ENCODE results near the gene SBNO2. TPM values are rescaled to one million over a fixed set of nuclear protein-coding genes. Genes with fewer than 3 reads are reported as not detected.
A peak's percentile ranks its signal among the peaks of the same experiment; 100 is the strongest.

Gene SBNO2
- total RNA-seq, 1 experiment from 2014 or later = 123 TPM

DNA sequence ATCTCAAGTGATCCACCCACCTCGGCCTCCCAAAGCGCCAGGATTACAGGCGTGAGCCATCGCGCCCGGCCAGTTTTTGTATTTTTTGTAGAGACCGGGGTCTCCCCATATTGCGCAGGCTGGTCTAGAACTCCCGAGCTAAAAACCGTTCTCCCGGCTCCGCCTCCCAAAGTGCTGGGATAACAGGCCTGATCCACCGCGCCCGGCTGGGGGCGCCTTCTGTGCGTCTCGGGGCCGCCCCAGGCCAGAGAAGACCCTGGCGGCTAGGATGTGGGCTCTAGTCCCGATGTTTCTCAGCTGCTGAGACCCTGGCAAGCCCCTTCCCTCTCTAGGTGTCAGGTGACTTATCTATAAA lies 103.5 kb downstream of the SBNO2 start:
- intact Hi-C loops (cut with micrococcal nuclease) = no loop called here
- no peak overlapping the region for H3K4me3 Mint-ChIP-seq (ENCODE audit: unreplicated experiment)
- ChIA-PET POLR2A (interaction anchor here (0.5 kb wide), 1 partner anchor 1022 kb away, joined by 3 read pairs; no protein-coding TSS in a partner anchor), CTCF (interaction anchor here (0.6 kb wide), 1 partner anchor 13 kb away, joined by 3 read pairs; no protein-coding TSS in a partner anchor)
- no peak overlapping the region for H3K27ac Mint-ChIP-seq (ENCODE audit: low read depth, unreplicated experiment)
- TF ChIP-seq, protein P1, sequence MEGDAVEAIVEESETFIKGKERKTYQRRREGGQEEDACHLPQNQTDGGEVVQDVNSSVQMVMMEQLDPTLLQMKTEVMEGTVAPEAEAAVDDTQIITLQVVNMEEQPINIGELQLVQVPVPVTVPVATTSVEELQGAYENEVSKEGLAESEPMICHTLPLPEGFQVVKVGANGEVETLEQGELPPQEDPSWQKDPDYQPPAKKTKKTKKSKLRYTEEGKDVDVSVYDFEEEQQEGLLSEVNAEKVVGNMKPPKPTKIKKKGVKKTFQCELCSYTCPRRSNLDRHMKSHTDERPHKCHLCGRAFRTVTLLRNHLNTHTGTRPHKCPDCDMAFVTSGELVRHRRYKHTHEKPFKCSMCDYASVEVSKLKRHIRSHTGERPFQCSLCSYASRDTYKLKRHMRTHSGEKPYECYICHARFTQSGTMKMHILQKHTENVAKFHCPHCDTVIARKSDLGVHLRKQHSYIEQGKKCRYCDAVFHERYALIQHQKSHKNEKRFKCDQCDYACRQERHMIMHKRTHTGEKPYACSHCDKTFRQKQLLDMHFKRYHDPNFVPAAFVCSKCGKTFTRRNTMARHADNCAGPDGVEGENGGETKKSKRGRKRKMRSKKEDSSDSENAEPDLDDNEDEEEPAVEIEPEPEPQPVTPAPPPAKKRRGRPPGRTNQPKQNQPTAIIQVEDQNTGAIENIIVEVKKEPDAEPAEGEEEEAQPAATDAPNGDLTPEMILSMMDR (IDR thresholded peaks at IDR 0.05; ENCODE audit: unreplicated experiment) = no peak
- peaks cover 16% of the 10 kb centered on the region for H3K4me1 Mint-ChIP-seq (ENCODE audit: insufficient read depth, unreplicated experiment)
- no peak for DNase-seq (ENCODE audit: unreplicated experiment)
- peaks cover 6% of the 10 kb centered on the region for H3K36me3 Mint-ChIP-seq (ENCODE audit: insufficient read depth, unreplicated experiment)
- BruUV-seq (replicated peaks) = no TSS peak
- H3K9me3 Mint-ChIP-seq (ENCODE audit: unreplicated experiment) = no peaks in the 10 kb centered on the region
- H3K27me3 Mint-ChIP-seq (ENCODE audit: insufficient read depth, unreplicated experiment) = no peaks in the 10 kb centered on the region

DNA sequence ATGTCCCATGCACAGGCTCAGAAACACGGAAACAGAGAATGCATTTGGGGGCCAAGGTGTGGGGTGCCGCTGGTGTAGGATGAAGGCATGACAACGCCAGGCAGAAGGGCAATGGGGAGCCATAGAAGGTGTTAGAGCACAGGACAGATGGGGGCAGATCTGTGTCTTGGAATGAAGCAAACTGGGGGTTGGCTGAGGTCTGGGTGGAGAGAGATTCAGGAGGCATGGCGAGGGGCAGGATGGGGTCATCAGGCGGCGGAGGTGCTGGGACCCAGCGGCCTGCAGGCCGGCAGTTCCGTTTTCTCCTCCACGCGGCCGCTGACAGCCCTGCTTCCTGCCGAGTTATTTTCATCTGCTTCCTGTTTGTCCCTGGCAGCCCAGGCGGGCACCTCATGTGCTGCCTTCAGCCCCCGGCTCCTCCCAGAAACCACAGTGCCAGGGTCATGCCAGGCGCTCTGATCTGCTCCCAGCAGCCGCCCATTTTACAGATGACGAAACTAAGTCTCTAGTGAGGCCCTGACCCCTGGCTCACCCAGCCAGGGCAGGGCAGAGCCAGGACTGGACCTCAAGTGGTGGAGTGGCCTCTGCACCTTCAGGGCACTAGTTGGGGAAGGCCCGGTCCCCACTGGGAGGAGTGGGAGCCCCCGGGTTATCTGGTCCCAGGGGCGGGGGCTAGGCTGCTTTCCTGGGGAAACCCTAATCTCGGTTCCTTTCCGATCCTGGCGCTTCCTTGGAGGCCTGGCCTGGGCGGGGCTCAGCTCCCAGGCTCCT lies 104.9 kb downstream of the SBNO2 start:
- BruUV-seq (replicated peaks) = no TSS peak
- ChIA-PET CTCF (no interaction called here), POLR2A (no interaction called here)

DNA sequence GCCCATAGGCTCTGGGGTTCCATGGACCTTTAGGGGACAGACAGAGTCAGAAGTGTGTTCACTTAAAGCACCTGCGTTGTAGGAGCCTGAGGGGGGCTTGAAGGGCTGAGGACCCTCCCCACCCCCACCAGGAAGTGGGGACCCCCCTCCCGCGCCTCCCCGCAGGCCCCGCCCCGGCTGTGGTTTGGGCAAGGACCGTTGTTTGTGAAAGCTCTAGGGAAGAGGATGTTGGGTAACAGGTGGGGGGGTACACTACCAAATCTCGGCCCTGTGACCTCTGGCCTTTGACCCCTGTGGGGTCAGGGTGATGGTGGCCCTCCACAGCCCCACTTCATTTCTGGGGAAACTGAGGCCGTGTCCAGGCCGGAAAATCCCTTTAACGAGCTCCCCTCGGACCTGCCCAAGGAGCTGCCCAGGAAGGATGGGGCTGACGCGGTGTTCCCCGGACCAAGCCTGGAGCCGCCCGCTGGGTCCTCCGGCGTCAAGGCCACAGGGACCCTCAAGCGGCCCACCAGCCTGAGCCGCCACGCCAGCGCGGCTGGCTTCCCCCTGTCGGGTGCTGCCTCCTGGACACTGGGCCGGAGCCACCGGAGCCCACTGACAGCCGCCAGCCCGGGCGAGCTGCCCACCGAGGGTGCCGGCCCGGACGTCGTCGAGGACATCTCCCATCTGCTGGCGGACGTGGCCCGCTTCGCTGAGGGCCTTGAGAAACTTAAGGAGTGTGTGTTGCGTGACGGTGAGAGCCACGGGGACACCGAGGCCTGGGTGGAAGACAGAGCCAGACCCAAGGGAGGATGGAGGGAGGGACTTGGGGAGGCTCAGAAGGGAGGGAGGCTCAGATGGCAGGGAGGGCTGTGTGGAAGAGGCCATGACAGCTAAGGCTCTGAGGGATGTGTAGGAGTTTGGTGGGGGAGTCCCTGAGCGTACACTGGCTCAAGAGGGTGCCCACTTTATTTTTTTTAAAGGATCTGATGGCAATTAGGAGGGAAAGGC lies 105.8 kb downstream of the SBNO2 start:
- BruUV-seq (replicated peaks) = no TSS peak
- POLR2A ChIA-PET = interaction anchor here (0.7 to 4.8 kb wide), 6 partner anchors 17 to 201 kb away, joined by 3 to 31 read pairs (median 9); partner anchors contain the start of genes CIRBP, CNN2 and GPX4
- no peak for DNase-seq (ENCODE audit: unreplicated experiment)
- Mint-ChIP-seq H3K27me3 (ENCODE audit: insufficient read depth, unreplicated experiment) (no peaks in the 10 kb centered on the region), H3K4me3 (ENCODE audit: unreplicated experiment) (peak overlapping the region; percentile 72), H3K27ac (ENCODE audit: low read depth, unreplicated experiment) (peak overlapping the region; percentile 59), H3K36me3 (ENCODE audit: insufficient read depth, unreplicated experiment) (peaks cover 6% of the 10 kb centered on the region), H3K4me1 (ENCODE audit: insufficient read depth, unreplicated experiment) (peaks cover 23% of the 10 kb centered on the region), H3K9me3 (ENCODE audit: unreplicated experiment) (no peaks in the 10 kb centered on the region)
- TF ChIP-seq, protein P1 (IDR thresholded peaks at IDR 0.05; ENCODE audit: unreplicated experiment) = no peak
- CTCF ChIA-PET = interaction anchor here (0.8 kb wide), 1 partner anchor 35 kb away, joined by 3 read pairs; no protein-coding TSS in a partner anchor
- intact Hi-C loops (cut with micrococcal nuclease) = loop anchor here (5.0 kb wide), 1 partner anchor 34 kb away; the partner anchor contains the start of gene GPX4

More for the DNA sequence above, 104.9 kb downstream of the SBNO2 start:
- peaks cover 6% of the 10 kb centered on the region for H3K36me3 Mint-ChIP-seq (ENCODE audit: insufficient read depth, unreplicated experiment)
- peak; percentile 39 for DNase-seq (ENCODE audit: unreplicated experiment)
- peaks cover 23% of the 10 kb centered on the region for H3K4me1 Mint-ChIP-seq (ENCODE audit: insufficient read depth, unreplicated experiment)
- intact Hi-C loops (cut with micrococcal nuclease) = loop anchor here (5.0 kb wide), 1 partner anchor 33 kb away; the partner anchor contains the start of gene GPX4
- no peak overlapping the region for H3K4me3 Mint-ChIP-seq (ENCODE audit: unreplicated experiment)
- no peaks in the 10 kb centered on the region for H3K27me3 Mint-ChIP-seq (ENCODE audit: insufficient read depth, unreplicated experiment)
- no peaks in the 10 kb centered on the region for H3K9me3 Mint-ChIP-seq (ENCODE audit: unreplicated experiment)
- TF ChIP-seq, protein P1 (IDR thresholded peaks at IDR 0.05; ENCODE audit: unreplicated experiment) = no peak
- H3K27ac Mint-ChIP-seq (ENCODE audit: low read depth, unreplicated experiment) = peak overlapping the region; percentile 59

Measured in MCF 10A (cell line).